Activated naive CD4-positive, alpha-beta T cell treated with anti-CD3 and anti-CD28 coated beads, Interleukin-2, amount 50 U/mL, for 24 hours (primary cell): Measurements from ENCODE around the gene FBXO2.
A peak's percentile ranks its signal among the peaks of the same experiment; 100 is the strongest.

Experiments
- H3K27ac Mint-ChIP-seq: one replicate; pipeline ENCODE4 v1.8.0; 2021; ENCODE audit warnings: mild to moderate bottlenecking, mixed read lengths
- H3K27me3 Mint-ChIP-seq: one replicate; pipeline ENCODE4 v1.8.0; 2021; ENCODE audit warnings: mixed read lengths
- H3K36me3 Mint-ChIP-seq: one replicate; pipeline ENCODE4 v1.8.0; 2021; ENCODE audit warnings: mixed read lengths
- H3K4me1 Mint-ChIP-seq: one replicate; pipeline ENCODE4 v1.8.0; 2021; ENCODE audit warnings: mixed read lengths
- H3K4me3 Mint-ChIP-seq: one replicate; pipeline ENCODE4 v1.8.0; 2021; ENCODE audit warnings: mild to moderate bottlenecking, mixed read lengths
- H3K9me3 Mint-ChIP-seq: one replicate; pipeline ENCODE4 v1.8.0; 2021; ENCODE audit warnings: mixed read lengths

FBXO2 gene

GRCh38 chr1:11690397-11691301, 36.4 kb upstream of the FBXO2 start:
- peaks cover 25% of the 10 kb centered on the region for H3K27me3 Mint-ChIP-seq
- H3K27ac Mint-ChIP-seq: no peak overlapping the region
- H3K9me3 Mint-ChIP-seq: no peaks in the 10 kb centered on the region
- peak overlapping the region; percentile 70 for H3K4me3 Mint-ChIP-seq
- no peaks in the 10 kb centered on the region for H3K36me3 Mint-ChIP-seq
- peaks cover 26% of the 10 kb centered on the region for H3K4me1 Mint-ChIP-seq

DNA sequence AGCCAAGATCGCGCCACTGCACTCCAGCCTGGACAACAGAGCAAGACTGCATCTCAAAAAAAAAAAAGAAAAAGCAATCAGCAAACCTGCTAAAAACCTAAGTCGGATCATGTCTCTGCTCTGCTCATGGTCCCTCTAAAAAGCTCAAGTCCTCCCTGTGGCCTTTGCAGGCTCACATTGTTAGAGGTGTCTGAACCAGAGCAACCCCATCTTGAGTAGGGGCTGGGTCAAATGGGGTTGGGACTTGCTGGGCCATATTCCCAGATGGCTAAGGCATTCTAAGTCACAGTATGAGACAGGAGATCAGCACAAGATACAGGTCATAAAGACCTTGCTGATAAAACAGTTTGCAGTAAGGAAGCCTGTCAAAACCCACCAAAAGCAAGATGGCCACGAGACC, 34.3 kb upstream of the FBXO2 start:
- Mint-ChIP-seq H3K9me3 (no peaks in the 10 kb centered on the region), H3K27ac (no peak overlapping the region), H3K27me3 (peaks cover 21% of the 10 kb centered on the region), H3K4me3 (no peak overlapping the region), H3K4me1 (peaks cover 21% of the 10 kb centered on the region), H3K36me3 (no peaks in the 10 kb centered on the region)

GRCh38 chr1:11685210-11685752, 31.1 kb upstream of the FBXO2 start:
- Mint-ChIP-seq H3K27ac (no peak overlapping the region), H3K36me3 (no peaks in the 10 kb centered on the region), H3K4me3 (no peak overlapping the region), H3K9me3 (no peaks in the 10 kb centered on the region), H3K27me3 (peaks cover 13% of the 10 kb centered on the region), H3K4me1 (peaks cover 7% of the 10 kb centered on the region)

- peaks cover 5% of the 10 kb centered on the region for H3K27me3 Mint-ChIP-seq
- no peak overlapping the region for H3K4me3 Mint-ChIP-seq
- no peaks in the 10 kb centered on the region for H3K9me3 Mint-ChIP-seq
- no peaks in the 10 kb centered on the region for H3K36me3 Mint-ChIP-seq
- H3K4me1 Mint-ChIP-seq: peaks cover 12% of the 10 kb centered on the region
- H3K27ac Mint-ChIP-seq: no peak overlapping the region
These were observed 29.8 kb upstream of the FBXO2 start for GRCh38 chr1:11684070-11684469.

GRCh38 chr1:11682799-11683198, 28.6 kb upstream of the FBXO2 start:
- H3K27ac Mint-ChIP-seq: no peak overlapping the region
- no peaks in the 10 kb centered on the region for H3K36me3 Mint-ChIP-seq
- peaks cover 16% of the 10 kb centered on the region for H3K4me1 Mint-ChIP-seq
- no peaks in the 10 kb centered on the region for H3K9me3 Mint-ChIP-seq
- peaks cover 3% of the 10 kb centered on the region for H3K27me3 Mint-ChIP-seq
- H3K4me3 Mint-ChIP-seq: no peak overlapping the region

DNA sequence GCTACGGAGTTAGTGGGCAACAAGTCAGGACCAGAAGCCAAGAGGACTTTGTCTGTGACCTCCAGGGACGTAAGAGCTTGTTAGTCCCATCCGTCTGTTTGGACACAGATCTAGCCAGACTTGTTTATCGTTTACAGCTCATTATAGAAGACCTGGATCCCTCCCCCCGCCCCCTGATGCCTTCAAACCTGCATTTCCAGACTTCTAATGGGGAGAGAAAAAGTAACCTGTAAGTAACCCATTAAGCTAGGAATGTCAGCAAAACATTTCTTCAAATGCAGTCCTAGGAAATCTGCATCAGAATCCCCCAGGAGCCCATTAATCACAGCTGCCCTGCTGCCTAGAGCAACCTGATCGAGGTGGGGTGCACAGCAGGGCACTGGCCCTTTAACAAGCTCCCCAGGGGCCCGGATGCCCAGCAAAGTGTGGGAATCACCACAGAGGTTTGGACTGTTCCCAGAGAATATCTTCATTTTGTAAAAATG, 28.1 kb upstream of the FBXO2 start:
- Mint-ChIP-seq H3K4me3 (peak overlapping the region; percentile 63), H3K27me3 (peaks cover 1% of the 10 kb centered on the region), H3K4me1 (peaks cover 16% of the 10 kb centered on the region), H3K27ac (no peak overlapping the region), H3K9me3 (no peaks in the 10 kb centered on the region), H3K36me3 (no peaks in the 10 kb centered on the region)

DNA sequence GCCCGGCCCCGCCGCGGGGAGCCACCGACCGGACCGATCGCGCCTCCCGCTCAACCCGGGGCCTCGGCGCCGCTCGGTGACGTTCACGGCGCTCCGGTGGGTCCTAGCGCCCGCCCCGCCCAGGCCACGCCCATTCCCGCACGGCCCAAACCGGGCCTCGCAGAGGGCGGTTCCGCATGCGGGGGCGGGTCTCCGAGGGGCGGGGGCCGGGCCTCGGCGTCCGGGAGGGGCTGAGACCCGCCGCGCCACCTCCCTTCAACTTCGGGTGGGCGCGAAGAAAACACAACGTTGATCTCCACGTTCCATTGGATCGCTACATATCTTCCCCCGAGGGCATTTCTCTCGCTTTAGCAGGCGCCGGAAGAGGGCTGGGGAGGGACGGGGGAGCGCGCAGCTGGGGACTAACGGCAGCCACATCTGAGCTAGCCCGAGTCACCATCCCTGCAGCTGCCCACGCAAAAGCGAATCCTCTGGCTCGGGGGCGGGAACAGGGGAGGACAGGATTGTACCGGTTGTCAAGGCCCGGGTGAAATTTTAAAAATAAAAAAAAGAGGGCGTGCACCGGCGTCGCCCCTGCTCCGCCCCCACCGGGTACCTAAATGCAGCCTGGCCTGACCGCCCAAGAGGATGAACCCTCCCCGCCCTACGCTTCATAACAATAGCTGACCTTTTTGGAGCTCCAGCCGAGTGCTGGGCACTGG, 27.0 kb upstream of the FBXO2 start, which contains the start of gene MAD2L2:
Gene MAD2L2, minus strand, starts transcription at position 78 of the 701 bp plus-strand sequence. CDS start 547 bp downstream, outside the sequence.
- Mint-ChIP-seq H3K36me3 (no peaks in the 10 kb centered on the region), H3K27me3 (no peaks in the 10 kb centered on the region), H3K4me3 (peak within 1 kb of the TSS; percentile 92), H3K27ac (peak within 1 kb of the TSS; percentile 85), H3K4me1 (peaks cover 16% of the 10 kb centered on the region), H3K9me3 (no peaks in the 10 kb centered on the region)

DNA sequence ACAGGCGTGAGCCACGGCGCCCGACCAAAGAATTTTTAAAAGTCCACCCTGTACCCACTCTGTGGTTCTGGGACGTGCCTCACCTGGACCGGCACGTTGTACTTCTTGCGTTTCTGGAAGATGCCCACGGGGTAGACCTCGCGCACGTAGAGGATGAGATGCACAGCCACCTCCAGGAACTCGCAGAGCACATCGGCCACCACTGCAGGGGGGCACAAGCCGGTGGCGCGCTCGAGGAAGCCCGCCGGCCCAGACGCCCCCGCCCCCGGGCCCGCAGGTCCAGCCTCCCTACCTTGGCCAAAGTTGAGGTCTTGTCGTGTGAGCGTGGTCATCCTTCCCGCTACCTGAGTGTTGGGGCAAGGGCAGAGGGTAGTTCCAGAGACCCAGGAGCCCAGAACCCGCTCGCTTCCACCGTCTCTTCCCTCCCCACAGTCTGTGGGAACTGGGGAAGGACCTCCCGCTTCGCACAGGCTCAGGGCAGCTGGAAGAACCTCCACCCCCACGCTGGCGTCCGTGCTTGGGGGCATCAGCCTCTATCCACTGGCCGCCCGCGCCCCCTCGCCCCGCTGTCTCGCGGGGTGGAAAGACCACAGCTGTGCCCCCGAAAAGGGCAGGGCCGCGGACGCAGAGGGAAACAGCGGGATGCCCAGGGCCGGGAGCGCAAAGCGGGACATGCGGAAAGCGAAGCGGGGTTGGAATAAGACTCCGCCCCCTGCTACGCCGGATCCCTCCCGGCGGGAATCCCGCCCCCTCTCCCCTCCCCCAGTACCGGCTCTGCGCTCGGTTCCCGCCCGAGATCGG, 26.2 kb upstream of the FBXO2 start:
- H3K4me3 Mint-ChIP-seq: peak overlapping the region; percentile 88
- no peaks in the 10 kb centered on the region for H3K9me3 Mint-ChIP-seq
- peak overlapping the region; percentile 41 for H3K27ac Mint-ChIP-seq
- H3K27me3 Mint-ChIP-seq: no peaks in the 10 kb centered on the region
- peaks cover 16% of the 10 kb centered on the region for H3K4me1 Mint-ChIP-seq
- no peaks in the 10 kb centered on the region for H3K36me3 Mint-ChIP-seq

GRCh38 chr1:11678442-11678841, 24.2 kb upstream of the FBXO2 start:
- H3K27ac Mint-ChIP-seq: no peak overlapping the region
- H3K4me3 Mint-ChIP-seq: no peak overlapping the region
- no peaks in the 10 kb centered on the region for H3K27me3 Mint-ChIP-seq
- peaks cover 16% of the 10 kb centered on the region for H3K4me1 Mint-ChIP-seq
- no peaks in the 10 kb centered on the region for H3K36me3 Mint-ChIP-seq
- no peaks in the 10 kb centered on the region for H3K9me3 Mint-ChIP-seq

DNA sequence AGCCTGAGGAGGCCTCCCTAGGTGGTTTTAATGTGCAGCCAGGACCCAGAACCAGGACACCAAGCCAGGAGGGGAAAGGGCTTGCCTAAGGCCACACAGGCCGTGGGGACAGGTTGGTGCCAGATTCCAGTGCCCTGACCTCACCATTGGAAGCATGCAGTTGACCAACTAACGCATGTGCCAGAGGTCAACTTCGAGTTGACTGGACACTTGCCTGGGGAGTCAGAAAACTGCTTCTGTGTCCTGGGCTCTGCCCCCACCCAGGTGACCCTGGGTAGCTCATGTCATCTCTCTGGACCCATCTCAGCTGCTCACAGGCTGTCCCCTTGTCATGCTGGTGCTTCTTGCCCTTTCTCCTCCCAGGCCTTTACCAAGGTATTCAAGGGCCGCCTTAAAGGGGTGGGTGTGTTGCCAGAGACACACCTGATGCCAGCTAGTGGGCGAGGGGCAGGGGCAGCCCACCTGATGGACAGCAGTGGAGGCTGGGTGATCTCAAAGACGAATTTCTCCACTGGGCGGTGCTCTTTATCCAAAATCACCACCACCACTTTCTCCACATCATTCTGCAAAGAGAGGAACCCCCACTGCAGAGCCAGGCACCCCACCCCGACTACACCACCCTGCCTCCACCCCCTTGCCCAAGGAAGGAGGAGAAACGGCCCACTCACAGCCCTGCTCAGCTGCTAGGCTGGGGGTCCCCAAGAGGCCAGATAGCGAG, 22.3 kb upstream of the FBXO2 start:
- Mint-ChIP-seq H3K4me1 (peaks cover 14% of the 10 kb centered on the region), H3K27me3 (no peaks in the 10 kb centered on the region), H3K4me3 (no peak overlapping the region), H3K27ac (no peak overlapping the region), H3K36me3 (no peaks in the 10 kb centered on the region), H3K9me3 (no peaks in the 10 kb centered on the region)

DNA sequence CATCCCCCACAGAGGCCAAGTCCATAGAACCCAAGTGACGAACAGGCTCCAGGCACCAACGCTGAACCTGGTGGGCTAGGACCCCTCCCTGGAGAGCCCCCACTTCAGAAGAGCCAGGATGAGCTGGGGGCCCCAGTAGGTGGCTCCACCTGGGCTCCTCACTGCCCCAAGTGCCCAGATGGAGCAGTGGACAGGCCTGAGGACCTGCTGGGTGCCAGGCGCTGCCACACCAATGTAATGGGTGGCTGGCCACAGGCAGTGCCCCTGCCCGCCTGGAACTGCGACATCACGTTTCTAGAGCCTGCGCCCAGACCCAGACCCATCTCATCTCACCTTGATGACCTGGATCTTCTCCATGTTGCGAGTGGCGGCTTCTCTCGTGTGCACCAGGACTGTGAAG, 21.1 kb upstream of the FBXO2 start:
- Mint-ChIP-seq H3K36me3 (no peaks in the 10 kb centered on the region), H3K9me3 (no peaks in the 10 kb centered on the region), H3K4me3 (no peak overlapping the region), H3K4me1 (peaks cover 12% of the 10 kb centered on the region), H3K27me3 (no peaks in the 10 kb centered on the region), H3K27ac (no peak overlapping the region)

GRCh38 chr1:11674488-11674887, 20.3 kb upstream of the FBXO2 start:
- Mint-ChIP-seq H3K27me3 (no peaks in the 10 kb centered on the region), H3K27ac (no peak overlapping the region), H3K4me3 (no peak overlapping the region), H3K4me1 (peaks cover 9% of the 10 kb centered on the region), H3K36me3 (no peaks in the 10 kb centered on the region), H3K9me3 (no peaks in the 10 kb centered on the region)

- H3K4me1 Mint-ChIP-seq: peaks cover 4% of the 10 kb centered on the region
- H3K27ac Mint-ChIP-seq: no peak overlapping the region
- peaks cover 2% of the 10 kb centered on the region for H3K36me3 Mint-ChIP-seq
- H3K27me3 Mint-ChIP-seq: no peaks in the 10 kb centered on the region
- no peak overlapping the region for H3K4me3 Mint-ChIP-seq
- H3K9me3 Mint-ChIP-seq: no peaks in the 10 kb centered on the region
These were observed 19.0 kb upstream of the FBXO2 start for GRCh38 chr1:11673089-11673769.

DNA sequence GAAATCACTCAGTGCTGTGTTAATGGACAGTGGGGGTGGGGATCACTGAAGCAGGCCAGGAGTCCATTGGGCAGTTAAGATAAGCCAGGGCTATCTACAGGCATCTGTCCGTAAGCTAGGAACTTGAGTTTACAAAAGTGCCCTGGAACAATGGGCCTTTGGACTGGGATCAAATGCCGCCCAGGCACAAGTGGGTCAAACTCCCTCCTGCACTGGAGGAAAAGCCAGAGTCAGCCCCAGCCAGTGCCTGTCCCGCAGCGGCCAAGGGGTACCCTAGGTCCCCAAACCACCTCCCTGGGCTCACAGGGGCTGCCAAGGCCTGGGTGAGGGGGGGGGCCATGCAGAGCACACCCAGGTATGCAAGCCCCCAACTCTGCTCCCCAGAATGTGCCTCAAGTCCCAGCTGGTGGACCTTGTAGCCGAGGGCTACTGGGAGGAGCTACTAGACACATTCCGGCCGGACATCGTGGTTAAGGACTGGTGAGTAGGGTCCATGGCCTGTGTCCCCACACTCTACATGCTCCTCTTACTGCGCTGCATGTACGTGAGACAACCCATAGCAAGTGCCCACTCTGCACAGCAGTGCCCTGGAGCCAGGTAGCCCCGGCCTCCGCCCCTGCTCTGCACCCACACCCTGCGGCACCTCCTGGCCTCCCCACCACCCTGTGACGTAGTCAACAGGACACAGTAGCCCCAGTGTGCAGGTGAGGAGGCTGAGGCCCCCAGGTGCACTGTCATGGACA, 17.5 kb upstream of the FBXO2 start:
- Mint-ChIP-seq H3K4me3 (no peak overlapping the region), H3K4me1 (peaks cover 4% of the 10 kb centered on the region), H3K27ac (no peak overlapping the region)

More for the DNA sequence above, 17.5 kb upstream of the FBXO2 start:
- Mint-ChIP-seq H3K36me3 (peaks cover 2% of the 10 kb centered on the region), H3K9me3 (no peaks in the 10 kb centered on the region), H3K27me3 (no peaks in the 10 kb centered on the region)
